Hematopoietic multipotent progenitor cell treated with erythropoietin and hydrocortisone succinate and interleukin-3 and kit ligand, for 15 days (in vitro differentiated cells): Measurements from ENCODE around the gene AQP9.
"Not testable (repeated sequence)": the region's sequence is repeated elsewhere in the genome, so short reads cannot be mapped to it uniquely, and the experiment has no call there.

Source experiments
- DNase-seq: peaks from one replicate; pipeline ENCODE4 v3.0.0-alpha.2; 2015; ENCODE audit warnings: low spot score

The AQP9 gene

GRCh38 chr15:58179741-58180381 lies 41.7 kb downstream of the AQP9 start:
- DNase-seq: no peak

GRCh38 chr15:58182460-58183163 lies 44.4 kb downstream of the AQP9 start:
- DNase-seq: no peak

GRCh38 chr15:58185439-58185838 lies 47.3 kb downstream of the AQP9 start:
- DNase-seq: no peak

- DNase-seq: no peak
Measured at GRCh38 chr15:58189148-58189811, 51.1 kb downstream of the AQP9 start.

GRCh38 chr15:58190419-58190818 lies 52.2 kb downstream of the AQP9 start:
- DNase-seq: no peak

- DNase-seq: not testable (repeated sequence)
Measured at GRCh38 chr15:58193636-58194035, 55.5 kb downstream of the AQP9 start.

GRCh38 chr15:58200739-58201138 lies 62.6 kb downstream of the AQP9 start:
- DNase-seq: no peak

GRCh38 chr15:58201516-58201915 lies 63.3 kb downstream of the AQP9 start:
- DNase-seq: no peak

GRCh38 chr15:58203537-58203936 lies 65.4 kb downstream of the AQP9 start:
- DNase-seq: no peak

- no peak for DNase-seq
Measured at GRCh38 chr15:58206151-58206550, 68.0 kb downstream of the AQP9 start.

- DNase-seq: not testable (repeated sequence)
Measured at GRCh38 chr15:58208217-58208616, 70.0 kb downstream of the AQP9 start.

- DNase-seq: not testable (repeated sequence)
Measured at GRCh38 chr15:58209007-58209481, 70.9 kb downstream of the AQP9 start.

GRCh38 chr15:58210031-58210430 lies 71.8 kb downstream of the AQP9 start:
- not testable (repeated sequence) for DNase-seq

- DNase-seq: no peak
Measured at GRCh38 chr15:58212909-58213526, 74.8 kb downstream of the AQP9 start.

GRCh38 chr15:58213587-58214338 lies 75.6 kb downstream of the AQP9 start:
- no peak for DNase-seq

- DNase-seq: no peak
Measured at GRCh38 chr15:58214591-58215340, 76.6 kb downstream of the AQP9 start.

- DNase-seq: no peak
Measured at GRCh38 chr15:58217460-58217859, 79.3 kb downstream of the AQP9 start.

- DNase-seq: no peak
Measured at GRCh38 chr15:58221591-58222241, 83.5 kb downstream of the AQP9 start.

GRCh38 chr15:58222679-58223078 lies 84.5 kb downstream of the AQP9 start:
- DNase-seq: no peak

GRCh38 chr15:58223432-58223831 lies 85.3 kb downstream of the AQP9 start:
- no peak for DNase-seq

GRCh38 chr15:58224068-58224467 lies 85.9 kb downstream of the AQP9 start:
- no peak for DNase-seq
